GM23338 (cell line): ENCODE measurements around the gene SPRR2B. TPM values are rescaled to one million over a fixed set of nuclear protein-coding genes. Genes with fewer than 3 reads are reported as not detected.

Experiments
- ATAC-seq: fragments of 200-7000 bp; cut with Tn5 transposase; 3 replicates; pipeline ENCODE4 v1.9.1; 2020
- DNase-seq: peaks from one replicate; pipeline ENCODE4 v3.0.0-alpha.2; 2015; ENCODE audit warnings: low spot score
- H2AFZ ChIP-seq: fragments of 200-600 bp; sonication (generic); 2 replicates; pipeline ENCODE4 v1.8.0; 2016; ENCODE audit warnings: antibody characterized with exemption, mild to moderate bottlenecking, moderate library complexity
- H3F3A ChIP-seq: fragments of 200-600 bp; sonication (generic); replicated peaks from 2 replicates; pipeline ENCODE4 v1.8.0; 2017; ENCODE audit warnings: antibody characterized with exemption, mixed run types, low read depth
- H3K27ac ChIP-seq: fragments of 200-600 bp; sonication (generic); 2 replicates; pipeline ENCODE4 v1.6.1; 2016; ENCODE audit warnings: low read depth
- H3K27me3 ChIP-seq: fragments of 200-600 bp; sonication (generic); 2 replicates; pipeline ENCODE4 v1.8.0; 2016; ENCODE audit warnings: mild to moderate bottlenecking, mixed run types, moderate library complexity; ENCODE audit not compliant: insufficient read depth
- H3K36me3 ChIP-seq: fragments of 200-600 bp; sonication (generic); 2 replicates; pipeline ENCODE4 v1.8.0; 2016; ENCODE audit warnings: mild to moderate bottlenecking; ENCODE audit not compliant: insufficient read depth
- H3K4me1 ChIP-seq: fragments of 200-600 bp; sonication (generic); 2 replicates; pipeline ENCODE4 v1.8.0; 2016; ENCODE audit warnings: mild to moderate bottlenecking, moderate library complexity; ENCODE audit not compliant: insufficient read depth
- H3K4me2 ChIP-seq: fragments of 200-600 bp; sonication (generic); 2 replicates; pipeline ENCODE4 v1.7.1; 2017; ENCODE audit warnings: mixed run types
- H3K4me3 ChIP-seq: fragments of 200-600 bp; sonication (generic); 2 replicates; pipeline ENCODE4 v1.6.1; 2016; ENCODE audit warnings: mixed run types
- H3K79me2 ChIP-seq: fragments of 200-600 bp; sonication (generic); replicated peaks from 2 replicates; pipeline ENCODE4 v1.8.0; 2017; ENCODE audit warnings: mild to moderate bottlenecking; ENCODE audit not compliant: insufficient read depth
- H3K9me2 ChIP-seq: fragments of 200-600 bp; sonication (generic); 2 replicates; pipeline ENCODE4 v1.8.0; 2017; ENCODE audit not compliant: insufficient read depth
- H4K20me1 ChIP-seq: fragments of 200-600 bp; sonication (generic); replicated peaks from 2 replicates; pipeline ENCODE4 v1.8.0; 2017; ENCODE audit warnings: mild to moderate bottlenecking; ENCODE audit not compliant: insufficient read depth
- H3K27ac Mint-ChIP-seq: 2 replicates; pipeline ENCODE4 v1.8.0; 2020; ENCODE audit warnings: inconsistent platforms, mild to moderate bottlenecking, moderate library complexity, mixed read lengths
- H3K27me3 Mint-ChIP-seq: 3 replicates; pipeline ENCODE4 v1.8.0; 2022; ENCODE audit warnings: low read depth, mild to moderate bottlenecking, moderate library complexity, mixed read lengths, inconsistent platforms; ENCODE audit not compliant: insufficient read depth, poor library complexity
- H3K36me3 Mint-ChIP-seq: 3 replicates; pipeline ENCODE4 v1.8.0; 2021; ENCODE audit warnings: low read depth, mild to moderate bottlenecking, inconsistent platforms, moderate library complexity, mixed read lengths
- H3K4me1 Mint-ChIP-seq: 3 replicates; pipeline ENCODE4 v1.8.0; 2020; ENCODE audit warnings: mild to moderate bottlenecking, inconsistent platforms, mixed read lengths
- H3K4me3 Mint-ChIP-seq: 3 replicates; pipeline ENCODE4 v1.8.0; 2021; ENCODE audit warnings: moderate library complexity, mild to moderate bottlenecking, inconsistent platforms, mixed read lengths
- H3K9me3 Mint-ChIP-seq: 3 replicates; pipeline ENCODE4 v1.8.0; 2020; ENCODE audit warnings: moderate library complexity, mild to moderate bottlenecking, inconsistent platforms, mixed read lengths
- CREB1 ChIP-seq: fragments of 250-450 bp; sonication (Bioruptor Pico); IDR thresholded peaks from 2 replicates; pipeline ENCODE4 v1.5.0; 2020; ENCODE audit warnings: low read depth, mild to moderate bottlenecking, moderate library complexity
- JUNB ChIP-seq: IDR thresholded peaks from one replicate; pipeline ENCODE4 v1.6.1; 2016; ENCODE audit warnings: antibody characterized with exemption; ENCODE audit not compliant: unreplicated experiment
- ZNF331 ChIP-seq: fragments of 250-450 bp; sonication (Bioruptor Pico); IDR thresholded peaks from 2 replicates; pipeline ENCODE4 v1.5.0; 2020; ENCODE audit warnings: low read depth, mild to moderate bottlenecking, moderate library complexity
- polyA plus RNA-seq: library from polyadenylated mRNA; unstranded; fragments of >200 nt; fragmentation: Nextera tagmentation; extraction: Ambion mirVana; gene quantifications from 2 replicates; pipeline ENCODE4 v1.2.1, GENCODE V29; 2016
- total RNA-seq: library from RNA; depleted of rRNA; stranded (reverse); fragments of >200 nt; shearing (Covaris generic); gene quantifications from 2 replicates; pipeline ENCODE4 v1.2.3, GENCODE V29; 2014
- TF ChIP-seq, protein P1 (sequence below): IDR thresholded peaks from 2 replicates; pipeline ENCODE4 v1.6.1; 2016; ENCODE audit warnings: antibody characterized with exemption
- TF ChIP-seq, protein P2 (sequence below), 2 experiments: fragments of 200-600 bp in 1 of 2; sonication (generic) in 1 of 2; conservative IDR thresholded peaks; 2 replicates each; pipeline versions ENCODE4 v1.5.1 to v1.6.1; 2016 to 2017; ENCODE audit warnings: antibody characterized with exemption in 2 of 2, low read depth in 2 of 2, mild to moderate bottlenecking in 2 of 2, moderate library complexity in 1 of 2

SPRR2B gene
- total and polyA plus RNA-seq, 2 experiments from 2014 or later = not detected

DNA sequence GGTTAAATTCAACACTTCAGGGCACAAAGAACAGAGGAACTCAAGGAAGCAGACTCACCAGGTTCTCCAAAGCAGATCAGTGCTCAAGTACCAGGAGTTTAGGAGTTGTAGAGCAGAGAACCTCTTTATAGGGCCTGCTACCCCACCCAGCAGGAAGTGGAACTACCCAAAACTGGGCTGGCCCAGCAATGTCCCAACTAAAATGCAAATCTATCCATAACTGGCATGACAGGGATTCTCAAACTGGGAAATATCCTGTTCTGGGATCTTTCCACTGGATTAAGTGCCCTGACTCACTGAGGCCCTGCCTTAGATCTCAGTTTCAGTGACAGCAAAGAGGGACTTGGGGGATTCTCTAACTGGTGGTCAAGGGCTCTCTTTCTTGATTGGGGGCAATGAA lies 23.0 kb upstream of the SPRR2B start, which contains the start of gene SPRR2E:
Gene SPRR2E (minus strand): TSS at position 101 of the 400 bp plus-strand sequence. CDS start 775 bp downstream, outside the sequence.
- H3K4me2 ChIP-seq = no peak within 1 kb of the TSS
- no peaks in the 10 kb centered on the region for H3K36me3 ChIP-seq
- no peak for DNase-seq
- Mint-ChIP-seq H3K27me3 (no peaks in the 10 kb centered on the region), H3K27ac (no peak within 1 kb of the TSS), H3K4me1 (no peaks in the 10 kb centered on the region; the same call in 2 of the 3 replicates), H3K9me3 (no peaks in the 10 kb centered on the region), H3K4me3 (no peak within 1 kb of the TSS), H3K36me3 (no peaks in the 10 kb centered on the region)
- H3K27ac ChIP-seq = no peak within 1 kb of the TSS
- no peak within 1 kb of the TSS for H3K4me3 ChIP-seq
- no peaks in the 10 kb centered on the region for H3K27me3 ChIP-seq
- TF ChIP-seq, protein P1, sequence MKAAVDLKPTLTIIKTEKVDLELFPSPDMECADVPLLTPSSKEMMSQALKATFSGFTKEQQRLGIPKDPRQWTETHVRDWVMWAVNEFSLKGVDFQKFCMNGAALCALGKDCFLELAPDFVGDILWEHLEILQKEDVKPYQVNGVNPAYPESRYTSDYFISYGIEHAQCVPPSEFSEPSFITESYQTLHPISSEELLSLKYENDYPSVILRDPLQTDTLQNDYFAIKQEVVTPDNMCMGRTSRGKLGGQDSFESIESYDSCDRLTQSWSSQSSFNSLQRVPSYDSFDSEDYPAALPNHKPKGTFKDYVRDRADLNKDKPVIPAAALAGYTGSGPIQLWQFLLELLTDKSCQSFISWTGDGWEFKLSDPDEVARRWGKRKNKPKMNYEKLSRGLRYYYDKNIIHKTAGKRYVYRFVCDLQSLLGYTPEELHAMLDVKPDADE = no peak
- TF ChIP-seq ZNF331 (CRISPR knock-in tag) (no peak), JUNB (no peak)
- TF ChIP-seq, protein P2, sequence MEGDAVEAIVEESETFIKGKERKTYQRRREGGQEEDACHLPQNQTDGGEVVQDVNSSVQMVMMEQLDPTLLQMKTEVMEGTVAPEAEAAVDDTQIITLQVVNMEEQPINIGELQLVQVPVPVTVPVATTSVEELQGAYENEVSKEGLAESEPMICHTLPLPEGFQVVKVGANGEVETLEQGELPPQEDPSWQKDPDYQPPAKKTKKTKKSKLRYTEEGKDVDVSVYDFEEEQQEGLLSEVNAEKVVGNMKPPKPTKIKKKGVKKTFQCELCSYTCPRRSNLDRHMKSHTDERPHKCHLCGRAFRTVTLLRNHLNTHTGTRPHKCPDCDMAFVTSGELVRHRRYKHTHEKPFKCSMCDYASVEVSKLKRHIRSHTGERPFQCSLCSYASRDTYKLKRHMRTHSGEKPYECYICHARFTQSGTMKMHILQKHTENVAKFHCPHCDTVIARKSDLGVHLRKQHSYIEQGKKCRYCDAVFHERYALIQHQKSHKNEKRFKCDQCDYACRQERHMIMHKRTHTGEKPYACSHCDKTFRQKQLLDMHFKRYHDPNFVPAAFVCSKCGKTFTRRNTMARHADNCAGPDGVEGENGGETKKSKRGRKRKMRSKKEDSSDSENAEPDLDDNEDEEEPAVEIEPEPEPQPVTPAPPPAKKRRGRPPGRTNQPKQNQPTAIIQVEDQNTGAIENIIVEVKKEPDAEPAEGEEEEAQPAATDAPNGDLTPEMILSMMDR (conservative IDR thresholded peaks at IDR 0.05; ENCODE audit: low read depth in 2 of 2) = no peak
- H3K79me2 ChIP-seq = no peaks in the 10 kb centered on the region
- no peaks in the 10 kb centered on the region for H3F3A ChIP-seq
- H4K20me1 ChIP-seq = no peaks in the 10 kb centered on the region
- no peak for ATAC-seq
- H3K4me1 ChIP-seq = no peaks in the 10 kb centered on the region
- 0 out of 2 replicates have a peak within 1 kb of the TSS, but pooled peaks have one; percentile 34 for H2AFZ ChIP-seq
- peaks cover 9% of the 10 kb centered on the region; the same call in 1 of the 2 replicates for H3K9me2 ChIP-seq

DNA sequence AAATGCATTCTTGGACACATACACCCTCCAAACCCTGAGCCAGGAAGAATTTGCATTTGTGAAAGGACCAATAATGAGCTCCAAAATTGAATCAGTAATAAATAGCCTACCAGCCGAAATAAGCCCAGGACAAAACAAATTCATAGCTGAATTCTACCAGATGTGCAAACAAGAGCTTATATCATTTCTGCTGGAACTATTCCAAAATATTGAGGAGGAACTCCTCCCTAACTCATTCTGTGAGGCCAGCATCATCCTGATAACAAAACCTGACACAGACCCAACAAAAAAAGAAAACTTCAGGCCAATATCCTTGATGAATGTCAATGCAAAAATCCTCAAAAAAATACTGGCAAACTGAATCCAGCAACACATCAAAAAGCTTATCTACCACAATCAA lies 16.2 kb upstream of the SPRR2B start:
- Mint-ChIP-seq H3K36me3 (peaks cover 2% of the 10 kb centered on the region; the same call in 1 of the 3 replicates), H3K4me1 (peaks cover 9% of the 10 kb centered on the region; the same call in 2 of the 3 replicates), H3K27me3 (no peaks in the 10 kb centered on the region), H3K27ac (no peak overlapping the region), H3K4me3 (no peak overlapping the region), H3K9me3 (no peaks in the 10 kb centered on the region; the same call in 2 of the 3 replicates)
- Histone ChIP-seq H3K27ac (no peak overlapping the region), H3K4me1 (no peaks in the 10 kb centered on the region), H4K20me1 (no peaks in the 10 kb centered on the region), H2AFZ (no peak overlapping the region), H3K36me3 (no peaks in the 10 kb centered on the region), H3K4me3 (no peak overlapping the region), H3K79me2 (no peaks in the 10 kb centered on the region), H3K27me3 (no peaks in the 10 kb centered on the region), H3K4me2 (no peak overlapping the region), H3F3A (no peaks in the 10 kb centered on the region), H3K9me2 (0 out of 2 replicates have a peak, but pooled peaks cover 3% of the 10 kb centered on the region)
- no peak for DNase-seq
- TF ChIP-seq CREB1 (no peak), ZNF331 (CRISPR knock-in tag) (no peak)
- TF ChIP-seq, protein P2 (conservative IDR thresholded peaks at IDR 0.05; ENCODE audit: low read depth in 2 of 2) = no peak
- no peak for ATAC-seq
